GM12874 (cell line): Measurements from ENCODE around the gene REG3A.

Experiments
- TF ChIP-seq, protein P1 (sequence below): IDR thresholded peaks from 2 replicates; pipeline ENCODE4 v1.5.1; 2011; ENCODE audit warnings: low read depth, mild to moderate bottlenecking, control low read depth, low read length, moderate library complexity; ENCODE audit not compliant: insufficient read depth

REG3A gene

DNA sequence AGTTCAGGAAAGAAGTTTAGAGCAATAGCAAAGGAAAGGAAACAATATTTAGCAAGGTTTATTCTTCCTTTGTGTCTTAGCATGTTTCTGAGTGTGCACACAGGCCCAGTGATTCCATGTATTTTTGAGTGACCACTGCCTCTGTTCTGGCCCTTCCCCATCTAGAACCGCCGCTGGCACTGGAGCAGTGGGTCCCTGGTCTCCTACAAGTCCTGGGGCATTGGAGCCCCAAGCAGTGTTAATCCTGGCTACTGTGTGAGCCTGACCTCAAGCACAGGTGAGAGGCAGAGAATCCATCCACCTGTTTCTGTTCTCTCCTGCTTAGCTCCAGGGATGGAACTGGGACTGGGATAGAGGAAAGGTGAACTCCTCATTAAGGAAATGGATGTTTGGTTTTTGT, 36.9 kb downstream of the REG3A start:
- TF ChIP-seq, protein P1, sequence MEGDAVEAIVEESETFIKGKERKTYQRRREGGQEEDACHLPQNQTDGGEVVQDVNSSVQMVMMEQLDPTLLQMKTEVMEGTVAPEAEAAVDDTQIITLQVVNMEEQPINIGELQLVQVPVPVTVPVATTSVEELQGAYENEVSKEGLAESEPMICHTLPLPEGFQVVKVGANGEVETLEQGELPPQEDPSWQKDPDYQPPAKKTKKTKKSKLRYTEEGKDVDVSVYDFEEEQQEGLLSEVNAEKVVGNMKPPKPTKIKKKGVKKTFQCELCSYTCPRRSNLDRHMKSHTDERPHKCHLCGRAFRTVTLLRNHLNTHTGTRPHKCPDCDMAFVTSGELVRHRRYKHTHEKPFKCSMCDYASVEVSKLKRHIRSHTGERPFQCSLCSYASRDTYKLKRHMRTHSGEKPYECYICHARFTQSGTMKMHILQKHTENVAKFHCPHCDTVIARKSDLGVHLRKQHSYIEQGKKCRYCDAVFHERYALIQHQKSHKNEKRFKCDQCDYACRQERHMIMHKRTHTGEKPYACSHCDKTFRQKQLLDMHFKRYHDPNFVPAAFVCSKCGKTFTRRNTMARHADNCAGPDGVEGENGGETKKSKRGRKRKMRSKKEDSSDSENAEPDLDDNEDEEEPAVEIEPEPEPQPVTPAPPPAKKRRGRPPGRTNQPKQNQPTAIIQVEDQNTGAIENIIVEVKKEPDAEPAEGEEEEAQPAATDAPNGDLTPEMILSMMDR = no peak

DNA sequence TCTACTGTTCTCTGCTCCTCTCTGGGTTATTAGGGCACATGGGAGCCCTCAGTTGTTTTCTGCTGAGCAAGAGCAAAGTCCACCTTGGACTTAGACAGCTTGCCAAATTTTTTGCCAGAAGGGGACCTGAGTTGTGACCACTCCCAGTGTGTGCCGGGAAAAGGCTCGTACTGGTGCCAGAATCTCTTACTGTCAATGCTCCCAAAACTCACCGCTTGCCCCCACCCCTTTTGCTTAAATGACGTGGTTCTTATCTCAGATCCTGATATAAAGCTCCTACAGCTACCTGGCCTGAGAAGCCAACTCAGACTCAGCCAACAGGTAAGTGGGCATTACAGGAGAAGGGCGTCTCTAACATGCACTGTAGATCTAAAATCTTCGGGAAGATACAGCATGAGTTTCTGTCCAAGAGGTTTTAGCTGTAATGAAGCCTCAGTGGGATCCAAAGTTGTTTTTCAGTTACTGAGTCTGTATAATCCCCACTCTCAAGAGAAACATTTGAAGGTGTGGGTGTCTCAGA, 39.3 kb downstream of the REG3A start, which contains the start of gene REG1A:
REG1A (plus strand) TSS at position 295 of the 520 bp plus-strand sequence. CDS start 374 bp downstream, outside the sequence.
- TF ChIP-seq, protein P1 = no peak

DNA sequence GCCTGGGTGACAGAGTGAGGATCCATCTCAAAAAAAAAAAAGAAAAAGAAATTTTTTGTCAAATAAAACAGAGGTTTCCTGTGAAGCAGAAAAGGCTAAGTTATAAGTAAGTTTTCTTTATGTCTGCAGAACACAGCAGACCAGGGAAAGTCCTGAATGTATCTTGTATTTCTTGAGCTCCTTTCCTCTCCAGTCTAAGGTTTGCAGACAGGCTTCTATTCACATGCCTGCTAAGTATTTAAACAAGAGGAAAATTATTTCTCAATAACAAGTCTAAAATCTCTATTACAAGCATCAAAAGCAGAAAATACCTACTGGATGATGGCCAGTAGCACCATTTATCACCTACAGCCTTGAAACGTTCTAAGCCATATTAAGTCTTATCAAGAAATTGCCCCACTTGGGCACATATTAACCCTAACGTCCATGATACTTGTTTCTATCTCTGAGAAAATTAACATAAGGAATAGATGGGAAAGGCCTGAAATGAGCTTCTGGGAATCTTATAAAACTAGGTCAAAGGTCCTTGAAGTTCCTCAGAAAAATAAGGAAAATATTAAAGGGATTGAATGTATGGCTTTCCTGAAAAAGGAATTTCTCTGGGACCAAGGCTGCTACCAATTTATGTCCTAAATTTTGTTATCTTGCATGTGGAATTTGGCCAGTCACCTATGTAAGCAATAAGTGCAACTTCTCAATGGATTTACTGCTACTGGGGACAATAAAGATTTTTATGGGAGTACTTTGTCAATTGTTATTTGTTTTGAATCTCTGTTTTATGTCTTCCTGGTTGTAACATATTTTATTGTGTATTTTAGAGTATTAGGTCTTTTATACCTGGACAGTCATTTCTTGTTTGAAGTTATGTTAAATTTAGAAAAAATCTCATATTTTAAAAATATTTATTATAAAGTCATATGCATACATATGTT, 42.3 kb downstream of the REG3A start:
- TF ChIP-seq, protein P1 = no peak

DNA sequence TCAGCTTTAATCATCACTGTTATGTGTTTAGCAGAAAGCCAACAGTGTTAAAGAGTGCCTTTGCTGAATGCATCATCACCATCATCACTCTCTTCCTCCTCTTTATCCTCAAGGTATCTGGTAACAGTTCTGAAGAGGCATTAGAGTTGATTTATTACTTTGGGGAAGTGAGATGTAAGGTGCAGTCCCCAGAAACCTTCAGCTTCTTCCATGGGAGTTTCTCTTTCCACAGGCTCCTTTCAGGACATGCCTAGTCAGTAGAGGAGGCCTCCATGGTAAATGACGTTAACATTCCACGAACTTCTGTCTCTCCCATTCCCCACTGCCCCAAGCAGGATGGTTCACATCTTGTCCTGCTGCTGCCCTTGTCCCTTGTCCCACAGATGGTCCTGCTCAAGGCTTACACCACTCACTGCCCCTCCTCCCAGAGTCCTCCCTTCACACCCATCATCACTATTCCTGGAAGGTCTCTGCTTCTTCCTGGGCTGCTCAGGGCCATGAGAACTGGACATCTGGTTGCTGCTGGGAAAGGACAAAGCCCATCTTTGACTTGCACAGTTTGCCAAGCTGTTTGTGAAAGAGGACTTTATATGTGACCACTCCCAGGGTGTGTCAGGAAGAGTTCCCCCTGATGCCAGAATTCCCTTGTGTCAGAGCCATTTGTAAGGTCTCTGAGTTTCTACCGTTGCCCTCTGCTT, 44.6 kb downstream of the REG3A start:
- TF ChIP-seq, protein P1 = no peak

DNA sequence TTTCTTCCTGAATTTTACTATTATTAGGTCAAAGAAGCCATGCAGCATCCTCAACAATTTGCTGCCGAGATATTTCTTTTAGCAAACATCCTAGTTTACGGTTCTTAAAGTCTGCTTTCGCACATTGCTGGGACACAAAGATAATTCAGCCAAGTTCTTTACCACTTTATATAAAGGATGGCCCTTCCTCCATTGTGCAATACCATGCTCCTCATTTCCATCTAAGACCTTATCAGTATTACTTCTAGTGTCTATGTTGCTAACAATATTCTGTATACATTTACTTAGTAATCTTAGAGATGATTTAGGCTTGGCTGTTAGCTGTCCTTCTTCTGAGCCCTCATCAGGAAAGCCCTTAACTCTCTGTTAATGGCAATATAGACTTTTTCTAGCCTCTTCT, 47.3 kb downstream of the REG3A start:
- TF ChIP-seq, protein P1 = no peak
